MCF 10A (cell line): Measurements from ENCODE around the gene ARL4C. TPM values are rescaled to one million over a fixed set of nuclear protein-coding genes. Genes with fewer than 3 reads are reported as not detected.
A peak's percentile ranks its signal among the peaks of the same experiment; 100 is the strongest.

Experiments
- BruUV-seq: library from RNA; stranded (reverse); fragments of 400-500 nt; replicated peaks from 2 replicates; lab custom pipeline; 2021; lab: Mats Ljungman, UMichigan
- CTCF ChIA-PET: fragments of 300-600 bp; sonication (Branson Sonifier 250); formaldehyde crosslinking; extraction: SDS; loops from one replicate; lab custom pipeline; 2021; ENCODE audit warnings: antibody characterized with exemption, inconsistent platforms; lab: Yijun Ruan, JAX
- POLR2A ChIA-PET: fragments of 300-600, 350-650 bp; sonication (Branson Sonifier 250); formaldehyde crosslinking; extraction: SDS; loops from one replicate; lab custom pipeline; 2020; ENCODE audit warnings: antibody characterized with exemption, inconsistent platforms; lab: Yijun Ruan, JAX
- DNase-seq: peaks from one replicate; pipeline ENCODE4 v3.0.0-alpha.2; 2018; ENCODE audit not compliant: unreplicated experiment
- H3K27ac Mint-ChIP-seq: one replicate; pipeline ENCODE4 v1.8.0; 2022; ENCODE audit warnings: mild to moderate bottlenecking, low read depth, mixed read lengths; ENCODE audit not compliant: unreplicated experiment
- H3K27me3 Mint-ChIP-seq: one replicate; pipeline ENCODE4 v1.8.0; 2022; ENCODE audit warnings: mixed read lengths; ENCODE audit not compliant: insufficient read depth, unreplicated experiment
- H3K36me3 Mint-ChIP-seq: one replicate; pipeline ENCODE4 v1.8.0; 2022; ENCODE audit warnings: mild to moderate bottlenecking, moderate library complexity, mixed read lengths; ENCODE audit not compliant: insufficient read depth, unreplicated experiment
- H3K4me1 Mint-ChIP-seq: one replicate; pipeline ENCODE4 v1.8.0; 2022; ENCODE audit warnings: mixed read lengths; ENCODE audit not compliant: insufficient read depth, unreplicated experiment
- H3K4me3 Mint-ChIP-seq: one replicate; pipeline ENCODE4 v1.8.0; 2022; ENCODE audit warnings: mild to moderate bottlenecking, moderate library complexity, mixed read lengths; ENCODE audit not compliant: unreplicated experiment
- H3K9me3 Mint-ChIP-seq: one replicate; pipeline ENCODE4 v1.8.0; 2022; ENCODE audit warnings: mixed read lengths; ENCODE audit not compliant: unreplicated experiment
- intact Hi-C: fragments of 100-400 bp; cut with micrococcal nuclease; formaldehyde crosslinking; loops from 2 replicates; pipeline ENCODE4 v1.14.1; 2022
- total RNA-seq: library from RNA; stranded (reverse); gene quantifications from 2 replicates; pipeline ENCODE4 v1.2.3, GENCODE V29; 2022
- TF ChIP-seq, protein P1 (sequence below): fragments of 200-600 bp; IDR thresholded peaks from one replicate; pipeline ENCODE4 v1.8.0; 2022; ENCODE audit warnings: antibody characterized with exemption, mild to moderate bottlenecking; ENCODE audit not compliant: unreplicated experiment

The ARL4C gene
- total RNA-seq, 1 experiment from 2014 or later: 3.5 TPM

DNA sequence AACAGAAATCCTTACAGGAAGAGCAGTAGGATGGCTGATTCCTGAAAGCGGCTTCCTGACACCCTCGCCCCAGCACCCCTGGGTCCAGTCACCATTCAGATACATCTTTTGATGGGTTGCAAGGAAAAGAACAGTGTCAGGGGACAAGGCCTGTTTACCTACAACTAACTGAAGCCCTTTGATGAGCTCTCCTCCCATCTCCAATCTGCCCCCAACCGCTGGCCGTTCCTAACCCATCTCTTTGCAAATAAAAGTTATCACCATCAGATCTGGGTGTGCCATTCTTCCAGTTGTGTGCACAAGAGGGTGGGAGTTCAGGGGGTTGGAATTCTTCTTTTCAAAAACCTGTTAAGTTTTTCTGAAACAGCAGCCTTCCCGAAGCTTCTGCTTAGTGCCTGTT is 48.9 kb downstream of the ARL4C start:
- BruUV-seq: no TSS peak
- H3K4me3 Mint-ChIP-seq: no peak overlapping the region
- intact Hi-C loops: no loop called here
- CTCF ChIA-PET: no interaction called here
- H3K9me3 Mint-ChIP-seq: no peaks in the 10 kb centered on the region
- POLR2A ChIA-PET: interaction anchor here (0.6 to 0.9 kb wide), 2 partner anchors 19 to 44 kb away, joined by 3 read pairs; no protein-coding TSS in a partner anchor
- DNase-seq: no peak
- no peaks in the 10 kb centered on the region for H3K36me3 Mint-ChIP-seq
- peaks cover 25% of the 10 kb centered on the region for H3K4me1 Mint-ChIP-seq
- TF ChIP-seq, protein P1, sequence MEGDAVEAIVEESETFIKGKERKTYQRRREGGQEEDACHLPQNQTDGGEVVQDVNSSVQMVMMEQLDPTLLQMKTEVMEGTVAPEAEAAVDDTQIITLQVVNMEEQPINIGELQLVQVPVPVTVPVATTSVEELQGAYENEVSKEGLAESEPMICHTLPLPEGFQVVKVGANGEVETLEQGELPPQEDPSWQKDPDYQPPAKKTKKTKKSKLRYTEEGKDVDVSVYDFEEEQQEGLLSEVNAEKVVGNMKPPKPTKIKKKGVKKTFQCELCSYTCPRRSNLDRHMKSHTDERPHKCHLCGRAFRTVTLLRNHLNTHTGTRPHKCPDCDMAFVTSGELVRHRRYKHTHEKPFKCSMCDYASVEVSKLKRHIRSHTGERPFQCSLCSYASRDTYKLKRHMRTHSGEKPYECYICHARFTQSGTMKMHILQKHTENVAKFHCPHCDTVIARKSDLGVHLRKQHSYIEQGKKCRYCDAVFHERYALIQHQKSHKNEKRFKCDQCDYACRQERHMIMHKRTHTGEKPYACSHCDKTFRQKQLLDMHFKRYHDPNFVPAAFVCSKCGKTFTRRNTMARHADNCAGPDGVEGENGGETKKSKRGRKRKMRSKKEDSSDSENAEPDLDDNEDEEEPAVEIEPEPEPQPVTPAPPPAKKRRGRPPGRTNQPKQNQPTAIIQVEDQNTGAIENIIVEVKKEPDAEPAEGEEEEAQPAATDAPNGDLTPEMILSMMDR: no peak
- no peaks in the 10 kb centered on the region for H3K27me3 Mint-ChIP-seq
- no peak overlapping the region for H3K27ac Mint-ChIP-seq

DNA sequence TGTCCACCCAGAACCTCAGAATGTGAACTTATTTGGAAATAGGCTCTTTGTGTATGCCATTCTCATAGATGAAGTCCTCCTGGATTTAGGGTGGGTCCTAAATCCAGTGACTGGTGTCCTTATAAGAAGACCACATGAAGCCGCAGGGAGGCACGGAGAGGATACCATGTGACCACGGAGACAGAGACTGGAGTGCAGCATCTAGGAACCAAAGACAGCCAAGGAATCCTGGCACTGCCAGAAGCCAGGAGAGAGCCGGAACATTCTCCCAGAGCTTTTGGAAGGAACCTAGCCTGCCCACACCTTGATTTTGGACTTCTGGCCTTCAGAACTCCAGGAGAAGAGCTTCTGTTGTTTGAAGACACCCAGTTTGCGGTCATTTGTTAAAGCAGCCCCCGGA is 49.7 kb downstream of the ARL4C start:
- intact Hi-C loops: no loop called here
- DNase-seq: no peak
- BruUV-seq: no TSS peak

DNA sequence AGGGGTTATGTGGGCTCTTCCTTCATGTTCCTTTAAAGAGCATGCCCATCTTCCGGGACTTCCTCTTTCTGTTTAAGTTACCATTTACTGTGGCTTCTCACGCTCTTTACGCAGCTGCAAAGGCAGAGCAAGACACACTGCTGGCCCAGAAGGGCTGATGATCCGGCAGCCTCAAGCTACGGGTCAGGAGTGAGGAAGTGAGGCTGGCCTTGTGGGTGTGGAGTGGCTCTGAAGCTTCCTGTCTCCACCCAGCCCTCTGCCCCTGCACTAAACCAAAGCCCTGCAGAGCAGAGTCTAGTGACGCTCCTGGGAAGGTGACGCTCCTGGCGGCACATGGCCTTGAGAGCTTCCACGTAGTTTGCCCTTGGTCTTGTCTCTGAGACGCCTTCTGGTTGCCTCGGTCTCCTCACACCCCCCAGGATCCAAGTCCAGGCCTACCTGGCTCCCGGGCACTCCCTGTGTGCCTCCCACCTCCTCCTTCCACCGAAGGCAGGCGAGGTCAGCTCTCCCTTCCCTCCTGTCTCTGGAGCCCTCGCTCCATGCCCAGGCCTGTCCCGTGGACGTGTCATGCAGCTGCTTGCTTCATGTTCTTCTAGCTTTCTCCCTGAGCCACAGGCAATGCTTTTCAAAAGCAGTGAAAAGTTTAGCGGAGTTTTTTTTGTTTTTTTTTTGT is 50.3 kb downstream of the ARL4C start:
- H3K4me1 Mint-ChIP-seq: peaks cover 14% of the 10 kb centered on the region
- TF ChIP-seq, protein P1: no peak
- CTCF ChIA-PET: interaction anchor here (0.6 to 1.5 kb wide), 4 partner anchors 25 to 355 kb away, joined by 3 to 7 read pairs (median 4); no protein-coding TSS in a partner anchor

More for the DNA sequence above, 49.7 kb downstream of the ARL4C start:
- no peaks in the 10 kb centered on the region for H3K27me3 Mint-ChIP-seq
- TF ChIP-seq, protein P1: no peak
- CTCF ChIA-PET: interaction anchor here (0.6 to 1.5 kb wide), 2 partner anchors 311 to 356 kb away, joined by 3 to 7 read pairs; no protein-coding TSS in a partner anchor
- H3K4me3 Mint-ChIP-seq: no peak overlapping the region
- H3K4me1 Mint-ChIP-seq: peaks cover 18% of the 10 kb centered on the region
- no peaks in the 10 kb centered on the region for H3K9me3 Mint-ChIP-seq
- H3K27ac Mint-ChIP-seq: peak overlapping the region; percentile 94
- POLR2A ChIA-PET: interaction anchor here (0.6 to 2.5 kb wide), 6 partner anchors 12 to 112 kb away, joined by 3 to 23 read pairs (median 3); partner anchors contain the start of gene ARL4C
- no peaks in the 10 kb centered on the region for H3K36me3 Mint-ChIP-seq

DNA sequence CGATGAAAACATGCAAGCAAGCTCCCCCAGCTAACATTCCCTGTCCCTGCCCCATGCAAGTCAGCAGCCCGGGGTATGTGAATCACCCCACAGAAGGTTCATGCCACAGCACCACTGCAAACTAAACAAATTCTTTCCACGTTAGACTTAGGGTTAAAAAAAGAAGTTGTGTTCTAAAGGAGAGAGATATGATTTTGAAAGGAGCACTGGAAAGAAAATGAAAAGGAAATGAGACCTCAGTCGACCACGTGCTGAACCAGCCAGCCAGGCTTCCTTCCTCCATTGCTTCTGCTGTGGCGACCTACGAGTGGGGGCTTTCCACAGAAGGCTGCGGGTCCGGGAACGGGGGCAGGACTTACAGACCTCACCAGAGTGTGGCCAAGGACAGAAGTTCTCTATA is 52.0 kb downstream of the ARL4C start:
- intact Hi-C loops: no loop called here
- no peaks in the 10 kb centered on the region for H3K27me3 Mint-ChIP-seq
- H3K4me3 Mint-ChIP-seq: no peak overlapping the region
- no peaks in the 10 kb centered on the region for H3K9me3 Mint-ChIP-seq
- peak overlapping the region; percentile 17 for H3K27ac Mint-ChIP-seq
- peaks cover 14% of the 10 kb centered on the region for H3K4me1 Mint-ChIP-seq
- POLR2A ChIA-PET: interaction anchor here (1.4 kb wide), 1 partner anchor 9 kb away, joined by 4 read pairs; no protein-coding TSS in a partner anchor
- H3K36me3 Mint-ChIP-seq: no peaks in the 10 kb centered on the region
- CTCF ChIA-PET: interaction anchor here (0.6 kb wide), 1 partner anchor 1026 kb away, joined by 3 read pairs; no protein-coding TSS in a partner anchor
- TF ChIP-seq, protein P1: no peak
- no peak for DNase-seq
- no TSS peak for BruUV-seq

More for the DNA sequence above, 50.3 kb downstream of the ARL4C start:
- Mint-ChIP-seq H3K9me3 (no peaks in the 10 kb centered on the region), H3K27me3 (no peaks in the 10 kb centered on the region), H3K27ac (peak overlapping the region; percentile 94), H3K4me3 (no peak overlapping the region), H3K36me3 (no peaks in the 10 kb centered on the region)
- POLR2A ChIA-PET: interaction anchor here (0.5 to 2.5 kb wide), 7 partner anchors 12 to 111 kb away, joined by 3 to 23 read pairs (median 4); partner anchors contain the start of gene ARL4C
- no TSS peak for BruUV-seq
- DNase-seq: peak; percentile 63
- intact Hi-C loops: no loop called here
